ENCODE measurements around the gene HDGFL3.
"Not testable (repeated sequence)": the region's sequence is repeated elsewhere in the genome, so short reads cannot be mapped to it uniquely, and the experiment has no call there.

Gene HDGFL3

DNA sequence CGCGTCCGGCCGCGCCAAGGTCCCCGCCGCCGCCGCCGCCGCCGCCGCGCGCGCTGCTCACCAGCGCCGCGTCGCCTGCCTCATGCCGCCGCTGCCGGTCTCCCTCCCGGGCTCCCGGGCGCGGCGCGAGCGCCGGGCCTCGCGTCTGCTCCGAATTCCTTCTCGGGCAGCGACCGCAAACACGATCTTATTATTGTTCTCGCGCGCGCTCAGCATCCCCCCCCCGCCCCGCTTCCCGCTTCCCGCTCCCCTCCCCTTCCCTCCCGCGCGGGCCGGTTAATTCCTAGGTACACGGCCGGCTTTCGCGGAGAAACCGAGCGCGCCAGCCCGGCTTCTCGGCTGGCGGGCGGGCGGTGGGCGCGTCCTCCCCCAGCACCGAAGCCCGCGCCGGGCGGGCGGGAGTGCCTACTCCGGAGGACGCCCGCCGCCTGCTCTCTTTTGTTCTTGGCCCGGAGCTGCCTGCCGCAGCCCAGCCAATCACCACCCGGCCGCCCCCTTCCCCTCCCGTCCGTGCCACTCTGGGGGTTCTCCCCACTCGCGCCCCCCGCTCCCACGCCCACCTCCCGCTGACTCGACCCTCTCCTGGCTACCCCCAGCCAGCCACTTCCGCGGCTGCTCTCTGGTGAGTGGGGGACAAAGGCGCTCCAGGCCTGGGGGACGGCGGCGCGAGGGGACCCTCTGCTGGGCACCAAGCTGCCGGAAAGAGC, at the start of gene HDGFL3:
TSS of gene HDGFL3 (minus strand) at position 164 of the 707 bp plus-strand sequence. CDS start 409 bp downstream, outside the sequence.
- no peaks in the 10 kb centered on the region for H3K27me3 ChIP-seq (ENCODE audit: insufficient read depth, low read length)
- no peaks in the 10 kb centered on the region for H3K9me3 ChIP-seq (ENCODE audit: low read length)
- peak within 1 kb of the TSS; percentile 77 for H2AFZ ChIP-seq (ENCODE audit: low read depth, low read length)
- H3K4me1 ChIP-seq (ENCODE audit: insufficient read depth, low read length) = peaks cover 31% of the 10 kb centered on the region
- H3K4me3 ChIP-seq (ENCODE audit: low read length) = peak within 1 kb of the TSS; percentile 86
- no peaks in the 10 kb centered on the region for H3K36me3 ChIP-seq (ENCODE audit: insufficient read depth, low read length)

DNA sequence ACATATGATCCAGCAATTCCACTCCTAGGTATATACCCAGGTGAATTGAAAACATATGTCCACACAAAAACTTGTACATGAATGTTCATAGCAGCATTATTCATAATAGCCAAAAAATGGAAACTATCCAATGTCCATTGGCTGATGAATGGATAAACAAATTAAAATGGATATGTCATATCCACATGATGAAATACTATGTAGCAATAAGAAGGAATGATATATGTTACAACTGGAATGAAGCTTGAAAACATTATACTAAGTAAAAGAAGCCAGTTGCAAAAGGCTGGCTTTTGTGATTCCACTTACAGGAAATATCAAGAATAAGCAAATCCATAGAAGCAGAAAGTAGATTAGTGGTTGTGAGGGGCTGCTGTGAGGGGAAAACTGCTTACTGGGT, 43.2 kb upstream of the HDGFL3 start:
- Histone ChIP-seq H3K27me3 (ENCODE audit: insufficient read depth, low read length) (no peaks in the 10 kb centered on the region), H3K4me1 (ENCODE audit: insufficient read depth, low read length) (peaks cover 12% of the 10 kb centered on the region), H2AFZ (ENCODE audit: low read depth, low read length) (no peak overlapping the region), H3K4me3 (ENCODE audit: low read length) (no peak overlapping the region), H3K9me3 (ENCODE audit: low read length) (no peaks in the 10 kb centered on the region), H3K36me3 (ENCODE audit: insufficient read depth, low read length) (no peaks in the 10 kb centered on the region)

DNA sequence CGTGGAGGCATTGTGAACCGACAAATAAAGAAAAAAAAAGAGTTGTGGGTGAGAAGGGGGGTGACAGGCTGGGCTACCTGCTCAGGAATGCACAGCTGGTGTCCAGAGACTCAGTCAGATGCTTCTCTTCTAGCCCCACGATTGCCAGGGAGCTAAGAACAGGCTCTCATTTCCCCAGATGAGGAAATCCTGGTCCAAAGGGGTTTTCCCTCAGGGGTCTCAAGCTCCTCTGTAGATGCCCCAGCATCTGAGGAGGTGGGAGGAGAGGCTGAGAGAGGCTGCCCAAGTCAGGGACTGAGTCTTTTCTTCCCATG, 41.4 kb upstream of the HDGFL3 start:
- H2AFZ ChIP-seq (ENCODE audit: low read depth, low read length) = no peak overlapping the region
- no peaks in the 10 kb centered on the region for H3K27me3 ChIP-seq (ENCODE audit: insufficient read depth, low read length)
- H3K9me3 ChIP-seq (ENCODE audit: low read length) = no peaks in the 10 kb centered on the region
- no peak overlapping the region for H3K4me3 ChIP-seq (ENCODE audit: low read length)
- H3K4me1 ChIP-seq (ENCODE audit: insufficient read depth, low read length) = peaks cover 12% of the 10 kb centered on the region
- no peaks in the 10 kb centered on the region for H3K36me3 ChIP-seq (ENCODE audit: insufficient read depth, low read length)

GRCh38 chr15:83248151-83249029, 40.8 kb upstream of the HDGFL3 start:
- no peaks in the 10 kb centered on the region for H3K36me3 ChIP-seq (ENCODE audit: insufficient read depth, low read length)
- H3K4me1 ChIP-seq (ENCODE audit: insufficient read depth, low read length) = peaks cover 12% of the 10 kb centered on the region
- no peaks in the 10 kb centered on the region for H3K27me3 ChIP-seq (ENCODE audit: insufficient read depth, low read length)
- H3K9me3 ChIP-seq (ENCODE audit: low read length) = no peaks in the 10 kb centered on the region
- no peak overlapping the region for H3K4me3 ChIP-seq (ENCODE audit: low read length)
- H2AFZ ChIP-seq (ENCODE audit: low read depth, low read length) = peak overlapping the region; percentile 6

GRCh38 chr15:83243634-83244033, 36.0 kb upstream of the HDGFL3 start:
- no peaks in the 10 kb centered on the region for H3K27me3 ChIP-seq (ENCODE audit: insufficient read depth, low read length)
- no peaks in the 10 kb centered on the region for H3K36me3 ChIP-seq (ENCODE audit: insufficient read depth, low read length)
- no peak overlapping the region for H2AFZ ChIP-seq (ENCODE audit: low read depth, low read length)
- H3K4me3 ChIP-seq (ENCODE audit: low read length) = no peak overlapping the region
- H3K9me3 ChIP-seq (ENCODE audit: low read length) = no peaks in the 10 kb centered on the region
- peaks cover 6% of the 10 kb centered on the region for H3K4me1 ChIP-seq (ENCODE audit: insufficient read depth, low read length)

DNA sequence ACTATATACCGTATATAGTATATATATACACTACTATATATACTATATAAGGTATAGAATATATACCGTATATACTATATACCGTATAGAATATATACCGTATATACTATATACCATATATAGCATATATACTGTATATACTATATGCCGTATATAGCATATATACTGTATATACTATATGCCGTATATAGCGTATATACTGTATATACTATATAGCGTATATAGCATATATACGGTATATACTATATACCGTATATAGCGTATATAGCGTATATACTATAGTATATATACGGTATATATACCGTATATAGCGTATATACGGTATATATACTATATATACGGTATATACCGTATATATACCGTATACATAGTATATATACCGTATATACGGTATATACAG, 22.6 kb upstream of the HDGFL3 start:
- no peaks in the 10 kb centered on the region for H3K36me3 ChIP-seq (ENCODE audit: insufficient read depth, low read length)
- no peaks in the 10 kb centered on the region for H3K27me3 ChIP-seq (ENCODE audit: insufficient read depth, low read length)
- no peak overlapping the region for H3K4me3 ChIP-seq (ENCODE audit: low read length)
- H3K9me3 ChIP-seq (ENCODE audit: low read length) = no peaks in the 10 kb centered on the region
- H2AFZ ChIP-seq (ENCODE audit: low read depth, low read length) = no peak overlapping the region
- H3K4me1 ChIP-seq (ENCODE audit: insufficient read depth, low read length) = no peaks in the 10 kb centered on the region

DNA sequence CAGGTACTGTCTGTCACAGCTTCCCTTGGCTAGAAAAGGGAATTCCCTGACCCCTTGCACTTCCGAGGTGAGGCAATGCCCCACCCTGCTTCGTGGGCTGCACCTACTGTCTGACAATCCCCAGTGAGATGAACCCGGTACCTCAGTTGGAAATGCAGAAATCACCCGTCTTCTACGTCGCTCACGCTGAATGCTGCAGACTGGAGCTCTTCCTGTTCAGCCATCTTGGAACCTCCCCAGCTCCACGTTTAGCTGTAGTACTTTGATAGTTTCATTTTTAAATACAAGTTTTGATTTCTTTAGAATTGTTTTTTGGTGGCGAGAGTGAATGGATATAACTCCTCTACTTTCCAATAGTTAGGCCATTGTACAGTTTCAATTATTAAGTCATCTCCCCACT, 17.8 kb upstream of the HDGFL3 start:
- H2AFZ ChIP-seq (ENCODE audit: low read depth, low read length) = no peak overlapping the region
- H3K4me1 ChIP-seq (ENCODE audit: insufficient read depth, low read length) = no peaks in the 10 kb centered on the region
- no peaks in the 10 kb centered on the region for H3K27me3 ChIP-seq (ENCODE audit: insufficient read depth, low read length)
- H3K36me3 ChIP-seq (ENCODE audit: insufficient read depth, low read length) = no peaks in the 10 kb centered on the region
- H3K9me3 ChIP-seq (ENCODE audit: low read length) = no peaks in the 10 kb centered on the region
- H3K4me3 ChIP-seq (ENCODE audit: low read length) = no peak overlapping the region

GRCh38 chr15:83221781-83222180, 14.2 kb upstream of the HDGFL3 start:
- not testable (repeated sequence) for H3K4me3 ChIP-seq (ENCODE audit: low read length); H3K9me3 ChIP-seq (ENCODE audit: low read length); H2AFZ ChIP-seq (ENCODE audit: low read depth, low read length); H3K27me3 ChIP-seq (ENCODE audit: insufficient read depth, low read length); H3K4me1 ChIP-seq (ENCODE audit: insufficient read depth, low read length); H3K36me3 ChIP-seq (ENCODE audit: insufficient read depth, low read length)

- Histone ChIP-seq H3K36me3 (ENCODE audit: insufficient read depth, low read length) (no peaks in the 10 kb centered on the region), H3K4me3 (ENCODE audit: low read length) (no peak overlapping the region), H3K9me3 (ENCODE audit: low read length) (no peaks in the 10 kb centered on the region), H2AFZ (ENCODE audit: low read depth, low read length) (no peak overlapping the region), H3K4me1 (ENCODE audit: insufficient read depth, low read length) (no peaks in the 10 kb centered on the region), H3K27me3 (ENCODE audit: insufficient read depth, low read length) (no peaks in the 10 kb centered on the region)
Observed at GRCh38 chr15:83219026-83219425, 11.4 kb upstream of the HDGFL3 start.

- H3K4me3 ChIP-seq (ENCODE audit: low read length) = no peak overlapping the region
- no peak overlapping the region for H2AFZ ChIP-seq (ENCODE audit: low read depth, low read length)
- H3K36me3 ChIP-seq (ENCODE audit: insufficient read depth, low read length) = no peaks in the 10 kb centered on the region
- no peaks in the 10 kb centered on the region for H3K9me3 ChIP-seq (ENCODE audit: low read length)
- no peaks in the 10 kb centered on the region for H3K4me1 ChIP-seq (ENCODE audit: insufficient read depth, low read length)
- no peaks in the 10 kb centered on the region for H3K27me3 ChIP-seq (ENCODE audit: insufficient read depth, low read length)
Observed at GRCh38 chr15:83215306-83215705, 7.7 kb upstream of the HDGFL3 start.

DNA sequence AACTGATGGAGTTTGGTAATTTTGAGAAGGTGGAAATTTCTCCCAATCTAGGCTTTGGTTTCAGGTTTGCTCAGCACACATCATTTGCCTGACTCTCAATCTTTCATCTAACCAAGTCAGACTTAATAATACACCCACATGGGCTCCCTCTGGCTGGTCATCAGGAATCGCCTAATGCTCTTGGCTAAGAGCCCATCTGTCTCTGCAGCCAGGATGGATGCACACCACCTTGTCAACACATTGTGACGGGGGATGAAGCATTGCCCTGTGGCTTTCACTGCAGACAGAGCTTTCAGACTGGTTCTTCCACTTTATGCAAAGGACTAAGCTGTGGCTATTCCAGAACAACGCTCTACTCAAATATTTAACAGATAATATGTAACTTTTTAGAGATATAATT, 3.0 kb upstream of the HDGFL3 start:
- Histone ChIP-seq H3K4me3 (ENCODE audit: low read length) (no peak overlapping the region), H3K4me1 (ENCODE audit: insufficient read depth, low read length) (peaks cover 19% of the 10 kb centered on the region), H3K36me3 (ENCODE audit: insufficient read depth, low read length) (no peaks in the 10 kb centered on the region), H3K9me3 (ENCODE audit: low read length) (no peaks in the 10 kb centered on the region), H3K27me3 (ENCODE audit: insufficient read depth, low read length) (no peaks in the 10 kb centered on the region), H2AFZ (ENCODE audit: low read depth, low read length) (no peak overlapping the region)

DNA sequence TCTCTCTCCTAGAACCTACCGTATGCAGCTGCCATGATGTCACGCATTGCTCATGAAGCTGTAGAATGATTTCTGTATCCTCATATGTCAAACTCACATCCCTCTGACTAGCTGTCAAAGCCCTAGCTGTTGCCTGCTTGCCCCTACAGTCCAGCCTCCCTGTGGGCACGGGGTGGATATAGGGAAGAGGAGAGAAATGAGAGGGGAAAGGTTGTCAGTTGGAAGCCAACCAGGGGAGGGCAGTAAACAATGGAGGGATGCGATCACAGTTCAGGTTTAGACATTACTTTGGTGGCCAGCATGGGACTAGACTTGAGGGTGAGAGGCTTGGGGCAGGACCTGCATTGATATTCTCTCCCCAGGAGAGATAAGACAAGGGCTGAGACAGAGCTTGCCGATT, 1.7 kb upstream of the HDGFL3 start:
- Histone ChIP-seq H3K9me3 (ENCODE audit: low read length) (no peaks in the 10 kb centered on the region), H3K27me3 (ENCODE audit: insufficient read depth, low read length) (no peaks in the 10 kb centered on the region), H3K4me1 (ENCODE audit: insufficient read depth, low read length) (peaks cover 31% of the 10 kb centered on the region), H2AFZ (ENCODE audit: low read depth, low read length) (no peak overlapping the region), H3K36me3 (ENCODE audit: insufficient read depth, low read length) (no peaks in the 10 kb centered on the region), H3K4me3 (ENCODE audit: low read length) (no peak overlapping the region)

DNA sequence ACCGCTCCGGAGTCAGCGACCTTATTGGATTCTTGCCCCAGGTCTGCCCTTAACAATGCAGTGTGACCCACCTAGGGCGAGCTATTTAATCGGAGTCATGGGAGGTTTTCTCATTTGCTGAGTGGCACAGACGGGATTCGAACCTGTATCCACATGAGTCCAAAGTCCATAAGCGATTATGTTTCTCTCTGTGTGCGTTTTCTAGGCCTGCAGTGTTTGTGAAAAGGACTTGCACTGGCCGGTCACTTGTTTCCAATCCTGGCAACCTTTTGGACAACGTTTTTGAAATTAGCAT, 691 bp upstream of the HDGFL3 start:
- Histone ChIP-seq H3K4me3 (ENCODE audit: low read length) (peak overlapping the region; percentile 86), H3K4me1 (ENCODE audit: insufficient read depth, low read length) (peaks cover 31% of the 10 kb centered on the region), H2AFZ (ENCODE audit: low read depth, low read length) (peak overlapping the region; percentile 77), H3K9me3 (ENCODE audit: low read length) (no peaks in the 10 kb centered on the region), H3K27me3 (ENCODE audit: insufficient read depth, low read length) (no peaks in the 10 kb centered on the region), H3K36me3 (ENCODE audit: insufficient read depth, low read length) (no peaks in the 10 kb centered on the region)
